Measurements from ENCODE around the gene IFNL2. TPM values are rescaled to one million over a fixed set of nuclear protein-coding genes. Genes with fewer than 3 reads are reported as not detected.

Gene IFNL2
- total RNA-seq = not detected in 2 replicates

DNA sequence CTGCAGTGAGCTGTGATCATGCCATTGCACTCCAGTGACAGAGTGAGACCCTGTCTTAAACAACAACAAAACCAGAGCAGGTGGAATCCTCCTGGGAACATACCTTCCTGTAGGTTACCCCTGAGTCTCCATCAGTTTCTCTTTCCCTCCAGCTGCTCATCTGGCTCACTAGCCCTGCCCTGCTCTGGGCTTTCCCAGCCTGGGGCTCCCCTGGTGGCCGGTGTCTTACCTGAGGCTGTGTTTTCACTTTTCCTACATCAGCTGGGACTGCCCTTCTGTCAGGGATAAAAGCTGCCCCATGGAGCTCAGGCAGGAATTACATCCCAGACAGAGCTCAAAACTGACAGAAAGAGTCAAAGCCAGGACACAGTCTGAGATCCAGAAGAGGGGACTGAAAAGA, at the start of gene IFNL2:
Gene IFNL2, plus strand, starts transcription at position 312 of the 400 bp plus-strand sequence. CDS start 173 bp downstream, outside the sequence.

DNA sequence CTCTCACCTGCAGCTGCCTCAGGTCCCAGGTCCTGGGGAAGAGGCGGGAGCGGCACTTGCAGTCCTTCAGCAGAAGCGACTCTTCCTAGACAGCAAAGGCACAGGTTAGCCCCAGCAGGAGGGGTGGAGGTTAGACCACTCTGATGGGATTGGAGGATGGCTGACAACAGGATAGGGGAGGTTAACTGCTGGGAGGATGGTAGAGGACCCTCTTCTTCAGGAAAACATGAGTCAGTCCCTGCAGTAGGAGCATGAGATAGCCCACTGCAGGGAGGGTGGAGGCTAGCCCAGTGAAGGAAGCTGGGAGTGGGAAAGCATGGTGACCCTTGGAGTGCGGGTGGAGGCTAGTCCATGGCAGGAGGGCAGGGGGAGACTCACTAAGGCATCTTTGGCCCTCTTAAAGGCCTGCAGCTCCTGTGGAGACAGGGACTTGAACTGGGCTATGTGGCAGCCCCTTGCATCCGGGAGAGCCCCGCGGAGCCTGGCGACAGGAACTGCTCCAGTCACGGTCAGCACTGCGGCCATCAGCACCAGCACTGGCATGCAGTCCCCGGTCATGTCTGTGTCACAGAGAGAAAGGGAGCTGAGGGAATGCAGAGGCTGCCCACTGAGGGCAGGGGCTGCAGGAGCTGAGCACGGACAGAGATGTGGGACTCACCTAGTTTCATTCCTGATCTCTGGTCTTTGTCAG, 23.6 kb upstream of the IFNL2 start, which contains the start of gene IFNL3:
Gene IFNL3, minus strand, starts transcription at position 597 of the 691 bp plus-strand sequence. Its CDS starts 39 bp downstream, at position 558.

DNA sequence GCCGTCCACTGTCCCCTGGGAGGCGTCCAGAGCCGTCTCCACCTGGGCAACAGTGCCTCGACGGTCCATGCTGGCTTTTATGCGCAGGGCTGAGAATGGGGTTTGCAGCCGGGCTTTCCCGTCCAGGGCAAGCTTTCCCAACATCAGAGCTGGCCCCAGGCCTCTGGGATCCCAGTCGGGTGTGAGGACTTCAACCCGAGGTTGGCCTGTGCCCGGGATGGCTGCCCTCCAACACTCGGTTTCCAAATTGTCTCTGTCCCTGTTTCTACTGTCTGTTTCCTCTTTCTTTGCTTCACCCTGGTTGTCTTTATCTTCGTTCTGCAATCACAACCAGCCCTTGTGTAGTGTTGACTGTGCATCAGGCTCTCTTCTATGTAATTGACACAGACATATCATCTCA, 19.4 kb upstream of the IFNL2 start, which contains the start of gene IFNL4:
Gene IFNL4, minus strand, starts transcription at position 51 of the 400 bp plus-strand sequence.

DNA sequence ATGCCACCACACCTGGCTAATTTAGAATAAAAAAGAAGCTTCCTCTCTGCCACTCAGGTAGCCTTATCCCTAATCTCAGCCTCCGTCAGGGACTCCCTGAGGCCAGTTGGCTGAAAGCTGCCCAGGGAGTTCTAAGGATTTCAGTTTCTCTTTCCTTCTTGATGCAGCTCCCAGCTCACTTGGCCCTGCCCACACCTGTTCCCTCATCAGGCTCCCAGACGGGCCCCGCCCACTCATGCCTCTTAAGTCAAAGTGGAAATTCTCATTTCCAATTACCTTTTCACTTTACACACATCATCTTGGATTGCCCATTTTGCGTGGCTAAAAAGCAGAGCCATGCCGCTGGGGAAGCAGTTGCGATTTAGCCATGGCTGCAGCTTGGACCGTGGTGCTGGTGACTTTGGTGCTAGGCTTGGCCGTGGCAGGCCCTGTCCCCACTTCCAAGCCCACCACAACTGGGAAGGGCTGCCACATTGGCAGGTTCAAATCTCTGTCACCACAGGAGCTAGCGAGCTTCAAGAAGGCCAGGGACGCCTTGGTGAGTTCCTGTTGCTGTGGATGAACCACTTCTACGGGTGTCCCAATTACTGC, 28.0 kb downstream of the IFNL2 start, which contains the start of gene IFNL1:
Gene IFNL1, plus strand, starts transcription at position 353 of the 591 bp plus-strand sequence. Its CDS starts 15 bp downstream, at position 368.

Other genes with a start within 250 kb of the IFNL2 start
- gene FBXO27, start 235.8 kb upstream of the IFNL2 start, total RNA-seq = 2.8 and 3.4 TPM in 2 replicates
- 0.36 and 1.1 TPM in 2 replicates for gene ACP7, start 184.0 kb upstream of the IFNL2 start, total RNA-seq
- 8.1 and 14.9 TPM in 2 replicates for gene PAK4, start 142.6 kb upstream of the IFNL2 start, total RNA-seq
- not detected in 2 replicates for gene NCCRP1, start 71.4 kb upstream of the IFNL2 start, total RNA-seq
- gene SYCN, start 64.1 kb upstream of the IFNL2 start, total RNA-seq = not detected in 2 replicates
- gene IFNL3, start 23.4 kb upstream of the IFNL2 start, total RNA-seq = not detected in 2 replicates
- gene IFNL4, start 19.5 kb upstream of the IFNL2 start, total RNA-seq = not detected in 2 replicates
- gene IFNL1, start 28.0 kb downstream of the IFNL2 start, total RNA-seq = not detected in 2 replicates
- gene LRFN1, start 52.5 kb downstream of the IFNL2 start, total RNA-seq = 0.24 and 0.32 TPM in 2 replicates
- gene GMFG, start 67.6 kb downstream of the IFNL2 start, total RNA-seq = 3.7 and 8.4 TPM in 2 replicates
- gene SAMD4B, start 74.0 kb downstream of the IFNL2 start, total RNA-seq = 109 and 110 TPM in 2 replicates
- gene PAF1, start 122.7 kb downstream of the IFNL2 start, total RNA-seq = 32.9 and 35.5 TPM in 2 replicates
- gene MED29, start 123.0 kb downstream of the IFNL2 start, total RNA-seq = 31.2 and 32.2 TPM in 2 replicates
- 18.9 and 19.0 TPM in 2 replicates for gene ZFP36, start 138.5 kb downstream of the IFNL2 start, total RNA-seq
- gene PLEKHG2, start 144.3 kb downstream of the IFNL2 start, total RNA-seq = 41.0 and 41.9 TPM in 2 replicates
- 213 and 236 TPM in 2 replicates for gene RPS16, start 167.6 kb downstream of the IFNL2 start, total RNA-seq
- gene SUPT5H, start 177.2 kb downstream of the IFNL2 start, total RNA-seq = 87.7 and 93.9 TPM in 2 replicates
- gene TIMM50, start 212.4 kb downstream of the IFNL2 start, total RNA-seq = 32.9 and 33.4 TPM in 2 replicates
- not detected in 2 replicates for gene DLL3, start 230.6 kb downstream of the IFNL2 start, total RNA-seq
- gene SELENOV, start 246.7 kb downstream of the IFNL2 start, total RNA-seq = not detected in 2 replicates